DMS153 treated with DMSO at 0.1 percent for 48 hours (cell line): ENCODE results near the gene CNIH2.

Source experiments
- DNase-seq: peaks from one replicate; lab custom pipeline; 2025; ENCODE audit not compliant: unreplicated experiment; lab: John Stamatoyannopoulos, UW

CNIH2 gene

GRCh38 chr11:66329165-66329673 is 51.2 kb downstream of the CNIH2 start:
- DNase-seq = no peak

- no peak for DNase-seq
These were observed 53.0 kb downstream of the CNIH2 start for GRCh38 chr11:66330931-66331330.

GRCh38 chr11:66331542-66332370 is 53.8 kb downstream of the CNIH2 start:
- DNase-seq = no peak

GRCh38 chr11:66332371-66333219 is 54.6 kb downstream of the CNIH2 start:
- DNase-seq = no peak

- DNase-seq = no peak
These were observed 55.4 kb downstream of the CNIH2 start for GRCh38 chr11:66333220-66333877.
